Hepatocyte (in vitro differentiated cells): ENCODE results near the gene KRTAP21-3.

Source experiments
- EZH2phosphoT487 ChIP-seq: fragments of 200-600 bp; sonication (generic); IDR thresholded peaks from one replicate; pipeline ENCODE4 v1.6.1; 2018; ENCODE audit warnings: antibody characterized with exemption, mild to moderate bottlenecking, low read depth, moderate library complexity; ENCODE audit not compliant: unreplicated experiment, severe bottlenecking
- TF ChIP-seq, protein P1 (sequence below): fragments of 200-600 bp; sonication (generic); IDR thresholded peaks from 2 replicates; pipeline ENCODE4 v1.5.1; 2016; ENCODE audit warnings: antibody characterized with exemption, mild to moderate bottlenecking; ENCODE audit not compliant: poor library complexity

DNA sequence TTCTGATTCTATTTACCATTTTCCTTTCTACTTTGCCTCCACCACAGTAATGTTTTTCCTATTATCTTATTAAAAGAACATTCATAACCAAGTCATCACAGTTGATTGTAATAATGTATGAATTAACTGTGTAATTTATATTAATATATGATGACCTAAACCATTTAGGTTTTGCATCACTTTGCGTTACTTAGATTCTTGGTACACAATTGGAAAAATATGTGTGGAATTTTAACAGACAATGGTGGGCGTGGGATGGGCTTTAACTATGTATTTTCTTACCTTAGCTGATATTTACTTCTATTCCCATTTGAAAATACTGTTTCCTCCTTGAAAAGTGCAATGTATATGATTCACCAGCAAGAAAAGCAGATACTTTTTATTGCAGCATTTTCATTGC, 3.6 kb downstream of the KRTAP21-3 start:
- TF ChIP-seq, protein P1, sequence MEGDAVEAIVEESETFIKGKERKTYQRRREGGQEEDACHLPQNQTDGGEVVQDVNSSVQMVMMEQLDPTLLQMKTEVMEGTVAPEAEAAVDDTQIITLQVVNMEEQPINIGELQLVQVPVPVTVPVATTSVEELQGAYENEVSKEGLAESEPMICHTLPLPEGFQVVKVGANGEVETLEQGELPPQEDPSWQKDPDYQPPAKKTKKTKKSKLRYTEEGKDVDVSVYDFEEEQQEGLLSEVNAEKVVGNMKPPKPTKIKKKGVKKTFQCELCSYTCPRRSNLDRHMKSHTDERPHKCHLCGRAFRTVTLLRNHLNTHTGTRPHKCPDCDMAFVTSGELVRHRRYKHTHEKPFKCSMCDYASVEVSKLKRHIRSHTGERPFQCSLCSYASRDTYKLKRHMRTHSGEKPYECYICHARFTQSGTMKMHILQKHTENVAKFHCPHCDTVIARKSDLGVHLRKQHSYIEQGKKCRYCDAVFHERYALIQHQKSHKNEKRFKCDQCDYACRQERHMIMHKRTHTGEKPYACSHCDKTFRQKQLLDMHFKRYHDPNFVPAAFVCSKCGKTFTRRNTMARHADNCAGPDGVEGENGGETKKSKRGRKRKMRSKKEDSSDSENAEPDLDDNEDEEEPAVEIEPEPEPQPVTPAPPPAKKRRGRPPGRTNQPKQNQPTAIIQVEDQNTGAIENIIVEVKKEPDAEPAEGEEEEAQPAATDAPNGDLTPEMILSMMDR, result no peak
- TF ChIP-seq EZH2phosphoT487, result no peak
